Measurements from ENCODE around the gene RHEBL1. TPM values are rescaled to one million over a fixed set of nuclear protein-coding genes. Genes with fewer than 3 reads are reported as not detected.

RHEBL1 gene
- total RNA-seq, 1 experiment from 2014 or later = 2.9 TPM

- H3K36me3 ChIP-seq (ENCODE audit: low read depth) = 0 out of 2 replicates have a peak, but pooled peaks cover 9% of the 10 kb centered on the region
- CTCF ChIA-PET = no interaction called here
- POLR2A ChIA-PET (ENCODE audit: unreplicated experiment) = no interaction called here
Measured at GRCh38 chr12:49028666-49029275, 41.0 kb downstream of the RHEBL1 start.

GRCh38 chr12:49027846-49028555 is 41.8 kb downstream of the RHEBL1 start:
- Histone ChIP-seq H3K27me3 (ENCODE audit: insufficient read depth, low read depth) (no peaks in the 10 kb centered on the region), H3F3A (ENCODE audit: insufficient read depth, low read depth) (peaks cover 9% of the 10 kb centered on the region; the same call in 1 of the 2 replicates), H3K4me2 (no peak overlapping the region), H3K36me3 (ENCODE audit: low read depth) (0 out of 2 replicates have a peak, but pooled peaks cover 9% of the 10 kb centered on the region), H3K4me1 (replicated peaks; ENCODE audit: insufficient read depth) (no peaks in the 10 kb centered on the region), H4K20me1 (ENCODE audit: insufficient read depth) (peaks cover 5% of the 10 kb centered on the region; the same call in 1 of the 2 replicates), H2AFZ (no peak overlapping the region), H3K79me2 (ENCODE audit: low read depth) (no peaks in the 10 kb centered on the region), H3K4me3 (no peak overlapping the region), H3K27ac (no peak overlapping the region), H3K9me3 (ENCODE audit: insufficient read depth, low read depth) (no peaks in the 10 kb centered on the region), H3K9me2 (ENCODE audit: insufficient read depth) (no peaks in the 10 kb centered on the region)
- BruUV-seq (replicated peaks) = no TSS peak
- no peak for DNase-seq
- TF ChIP-seq EZH2 (IDR thresholded peaks at IDR 0.05; ENCODE audit: low read depth) (no peak), CTCF (conservative IDR thresholded peaks at IDR 0.05) (no peak)
- intact Hi-C loops (cut with micrococcal nuclease; ENCODE audit: unreplicated experiment) = no loop called here
- POLR2A ChIA-PET (ENCODE audit: unreplicated experiment) = no interaction called here
- CTCF ChIA-PET = interaction anchor here (0.9 kb wide), 1 partner anchor 22 kb away, joined by 3 read pairs; no protein-coding TSS in a partner anchor

More at GRCh38 chr12:49028666-49029275, 41.0 kb downstream of the RHEBL1 start:
- no peak for DNase-seq
- Histone ChIP-seq H3K9me3 (ENCODE audit: insufficient read depth, low read depth) (no peaks in the 10 kb centered on the region), H3K27ac (no peak overlapping the region), H3K4me1 (replicated peaks; ENCODE audit: insufficient read depth) (no peaks in the 10 kb centered on the region), H3K4me2 (no peak overlapping the region), H3F3A (ENCODE audit: insufficient read depth, low read depth) (peaks cover 2% of the 10 kb centered on the region; the same call in 1 of the 2 replicates), H2AFZ (no peak overlapping the region), H3K27me3 (ENCODE audit: insufficient read depth, low read depth) (no peaks in the 10 kb centered on the region), H3K9me2 (ENCODE audit: insufficient read depth) (no peaks in the 10 kb centered on the region), H3K79me2 (ENCODE audit: low read depth) (no peaks in the 10 kb centered on the region), H3K4me3 (no peak overlapping the region), H4K20me1 (ENCODE audit: insufficient read depth) (peaks cover 5% of the 10 kb centered on the region; the same call in 1 of the 2 replicates)
- BruUV-seq (replicated peaks) = no TSS peak
- intact Hi-C loops (cut with micrococcal nuclease; ENCODE audit: unreplicated experiment) = no loop called here
- TF ChIP-seq CTCF (conservative IDR thresholded peaks at IDR 0.05) (no peak), EZH2 (IDR thresholded peaks at IDR 0.05; ENCODE audit: low read depth) (no peak)

GRCh38 chr12:49026678-49027480 is 42.9 kb downstream of the RHEBL1 start:
- no peak overlapping the region for H3K4me3 ChIP-seq
- H3K36me3 ChIP-seq (ENCODE audit: low read depth) = 0 out of 2 replicates have a peak, but pooled peaks cover 9% of the 10 kb centered on the region
- no peaks in the 10 kb centered on the region for H3K9me2 ChIP-seq (ENCODE audit: insufficient read depth)
- ChIA-PET POLR2A (ENCODE audit: unreplicated experiment) (no interaction called here), CTCF (interaction anchor here (0.9 kb wide), 1 partner anchor 23 kb away, joined by 3 read pairs; no protein-coding TSS in a partner anchor)
- no peaks in the 10 kb centered on the region for H3K4me1 ChIP-seq (replicated peaks; ENCODE audit: insufficient read depth)
- no peak overlapping the region for H2AFZ ChIP-seq
- peaks cover 11% of the 10 kb centered on the region; the same call in 1 of the 2 replicates for H3F3A ChIP-seq (ENCODE audit: insufficient read depth, low read depth)
- no peaks in the 10 kb centered on the region for H3K79me2 ChIP-seq (ENCODE audit: low read depth)
- no peak overlapping the region for H3K4me2 ChIP-seq
- no peak for DNase-seq
- intact Hi-C loops (cut with micrococcal nuclease; ENCODE audit: unreplicated experiment) = no loop called here
- no peaks in the 10 kb centered on the region for H3K9me3 ChIP-seq (ENCODE audit: insufficient read depth, low read depth)
- H4K20me1 ChIP-seq (ENCODE audit: insufficient read depth) = no peaks in the 10 kb centered on the region; the same call in 1 of the 2 replicates
- H3K27ac ChIP-seq = no peak overlapping the region
- BruUV-seq (replicated peaks) = no TSS peak
- TF ChIP-seq CTCF (conservative IDR thresholded peaks at IDR 0.05) (no peak), EZH2 (IDR thresholded peaks at IDR 0.05; ENCODE audit: low read depth) (no peak)
- no peaks in the 10 kb centered on the region for H3K27me3 ChIP-seq (ENCODE audit: insufficient read depth, low read depth)
